Measurements from ENCODE around the gene MMS19.

The MMS19 gene

GRCh38 chr10:97525086-97525485 is 26.9 kb upstream of the MMS19 start:
- H3K4me3 ChIP-seq (ENCODE audit: low read depth, low read length): no peak overlapping the region
- no peak overlapping the region for H3K9ac ChIP-seq (ENCODE audit: low read length)
- H3K27ac ChIP-seq (ENCODE audit: low read depth, low read length): no peak overlapping the region
- H3K36me3 ChIP-seq (ENCODE audit: control insufficient read depth, insufficient read depth, low read length): no peaks in the 10 kb centered on the region
- H3K9me3 ChIP-seq (ENCODE audit: control insufficient read depth, insufficient read depth, low read depth, low read length): peaks cover 6% of the 10 kb centered on the region
- peaks cover 16% of the 10 kb centered on the region for H3K4me1 ChIP-seq (ENCODE audit: control insufficient read depth, insufficient read depth, low read length)
- H3K27me3 ChIP-seq (ENCODE audit: control insufficient read depth, insufficient read depth, low read length): no peaks in the 10 kb centered on the region

- Histone ChIP-seq H3K4me1 (ENCODE audit: control insufficient read depth, insufficient read depth, low read length) (peaks cover 31% of the 10 kb centered on the region), H3K27ac (ENCODE audit: low read depth, low read length) (no peak overlapping the region), H3K9me3 (ENCODE audit: control insufficient read depth, insufficient read depth, low read depth, low read length) (no peaks in the 10 kb centered on the region), H3K36me3 (ENCODE audit: control insufficient read depth, insufficient read depth, low read length) (no peaks in the 10 kb centered on the region), H3K4me3 (ENCODE audit: low read depth, low read length) (no peak overlapping the region), H3K9ac (ENCODE audit: low read length) (no peak overlapping the region), H3K27me3 (ENCODE audit: control insufficient read depth, insufficient read depth, low read length) (no peaks in the 10 kb centered on the region)
These were observed 24.7 kb upstream of the MMS19 start for GRCh38 chr10:97522937-97523336.

GRCh38 chr10:97522071-97522470 is 23.8 kb upstream of the MMS19 start:
- no peaks in the 10 kb centered on the region for H3K9me3 ChIP-seq (ENCODE audit: control insufficient read depth, insufficient read depth, low read depth, low read length)
- H3K4me1 ChIP-seq (ENCODE audit: control insufficient read depth, insufficient read depth, low read length): peaks cover 39% of the 10 kb centered on the region

GRCh38 chr10:97520978-97521761 is 22.9 kb upstream of the MMS19 start:
- no peak overlapping the region for H3K4me3 ChIP-seq (ENCODE audit: low read depth, low read length)
- no peaks in the 10 kb centered on the region for H3K36me3 ChIP-seq (ENCODE audit: control insufficient read depth, insufficient read depth, low read length)
- no peaks in the 10 kb centered on the region for H3K9me3 ChIP-seq (ENCODE audit: control insufficient read depth, insufficient read depth, low read depth, low read length)
- H3K27ac ChIP-seq (ENCODE audit: low read depth, low read length): peak overlapping the region; percentile 14
- H3K27me3 ChIP-seq (ENCODE audit: control insufficient read depth, insufficient read depth, low read length): no peaks in the 10 kb centered on the region
- no peak overlapping the region for H3K9ac ChIP-seq (ENCODE audit: low read length)
- H3K4me1 ChIP-seq (ENCODE audit: control insufficient read depth, insufficient read depth, low read length): peaks cover 39% of the 10 kb centered on the region

More at GRCh38 chr10:97522071-97522470, 23.8 kb upstream of the MMS19 start:
- Histone ChIP-seq H3K27ac (ENCODE audit: low read depth, low read length) (no peak overlapping the region), H3K4me3 (ENCODE audit: low read depth, low read length) (no peak overlapping the region), H3K27me3 (ENCODE audit: control insufficient read depth, insufficient read depth, low read length) (no peaks in the 10 kb centered on the region), H3K36me3 (ENCODE audit: control insufficient read depth, insufficient read depth, low read length) (no peaks in the 10 kb centered on the region), H3K9ac (ENCODE audit: low read length) (no peak overlapping the region)

- Histone ChIP-seq H3K4me1 (ENCODE audit: control insufficient read depth, insufficient read depth, low read length) (peaks cover 39% of the 10 kb centered on the region), H3K9me3 (ENCODE audit: control insufficient read depth, insufficient read depth, low read depth, low read length) (no peaks in the 10 kb centered on the region), H3K36me3 (ENCODE audit: control insufficient read depth, insufficient read depth, low read length) (no peaks in the 10 kb centered on the region), H3K27me3 (ENCODE audit: control insufficient read depth, insufficient read depth, low read length) (no peaks in the 10 kb centered on the region), H3K9ac (ENCODE audit: low read length) (no peak overlapping the region), H3K4me3 (ENCODE audit: low read depth, low read length) (no peak overlapping the region), H3K27ac (ENCODE audit: low read depth, low read length) (peak overlapping the region; percentile 14; the same call in 1 of the 2 replicates)
These were observed 22.3 kb upstream of the MMS19 start for GRCh38 chr10:97520520-97520919.

- no peak overlapping the region for H3K27ac ChIP-seq (ENCODE audit: low read depth, low read length)
- H3K9ac ChIP-seq (ENCODE audit: low read length): no peak overlapping the region
- H3K27me3 ChIP-seq (ENCODE audit: control insufficient read depth, insufficient read depth, low read length): no peaks in the 10 kb centered on the region
- no peaks in the 10 kb centered on the region for H3K9me3 ChIP-seq (ENCODE audit: control insufficient read depth, insufficient read depth, low read depth, low read length)
- peaks cover 41% of the 10 kb centered on the region for H3K4me1 ChIP-seq (ENCODE audit: control insufficient read depth, insufficient read depth, low read length)
- no peaks in the 10 kb centered on the region for H3K36me3 ChIP-seq (ENCODE audit: control insufficient read depth, insufficient read depth, low read length)
- no peak overlapping the region for H3K4me3 ChIP-seq (ENCODE audit: low read depth, low read length)
These were observed 21.1 kb upstream of the MMS19 start for GRCh38 chr10:97519342-97519741.

GRCh38 chr10:97518301-97519043 is 20.2 kb upstream of the MMS19 start:
- H3K9me3 ChIP-seq (ENCODE audit: control insufficient read depth, insufficient read depth, low read depth, low read length): no peaks in the 10 kb centered on the region
- no peaks in the 10 kb centered on the region for H3K36me3 ChIP-seq (ENCODE audit: control insufficient read depth, insufficient read depth, low read length)
- H3K27me3 ChIP-seq (ENCODE audit: control insufficient read depth, insufficient read depth, low read length): no peaks in the 10 kb centered on the region
- H3K4me3 ChIP-seq (ENCODE audit: low read depth, low read length): no peak overlapping the region
- H3K9ac ChIP-seq (ENCODE audit: low read length): peak overlapping the region; percentile 12
- H3K27ac ChIP-seq (ENCODE audit: low read depth, low read length): no peak overlapping the region
- peaks cover 41% of the 10 kb centered on the region for H3K4me1 ChIP-seq (ENCODE audit: control insufficient read depth, insufficient read depth, low read length)

- Histone ChIP-seq H3K9me3 (ENCODE audit: control insufficient read depth, insufficient read depth, low read depth, low read length) (no peaks in the 10 kb centered on the region), H3K4me3 (ENCODE audit: low read depth, low read length) (no peak overlapping the region), H3K9ac (ENCODE audit: low read length) (peak overlapping the region; percentile 12), H3K4me1 (ENCODE audit: control insufficient read depth, insufficient read depth, low read length) (peaks cover 43% of the 10 kb centered on the region), H3K27me3 (ENCODE audit: control insufficient read depth, insufficient read depth, low read length) (no peaks in the 10 kb centered on the region), H3K36me3 (ENCODE audit: control insufficient read depth, insufficient read depth, low read length) (no peaks in the 10 kb centered on the region), H3K27ac (ENCODE audit: low read depth, low read length) (peak overlapping the region; percentile 63; the same call in 1 of the 2 replicates)
These were observed 19.6 kb upstream of the MMS19 start for GRCh38 chr10:97517778-97518300.

GRCh38 chr10:97517096-97517750 is 19.0 kb upstream of the MMS19 start:
- no peaks in the 10 kb centered on the region for H3K36me3 ChIP-seq (ENCODE audit: control insufficient read depth, insufficient read depth, low read length)
- H3K4me1 ChIP-seq (ENCODE audit: control insufficient read depth, insufficient read depth, low read length): peaks cover 43% of the 10 kb centered on the region
- H3K27me3 ChIP-seq (ENCODE audit: control insufficient read depth, insufficient read depth, low read length): no peaks in the 10 kb centered on the region
- no peak overlapping the region for H3K4me3 ChIP-seq (ENCODE audit: low read depth, low read length)
- no peak overlapping the region for H3K9ac ChIP-seq (ENCODE audit: low read length)
- no peaks in the 10 kb centered on the region for H3K9me3 ChIP-seq (ENCODE audit: control insufficient read depth, insufficient read depth, low read depth, low read length)
- peak overlapping the region; percentile 63; the same call in 1 of the 2 replicates for H3K27ac ChIP-seq (ENCODE audit: low read depth, low read length)

GRCh38 chr10:97515271-97515978 is 17.2 kb upstream of the MMS19 start:
- no peaks in the 10 kb centered on the region for H3K9me3 ChIP-seq (ENCODE audit: control insufficient read depth, insufficient read depth, low read depth, low read length)
- H3K4me3 ChIP-seq (ENCODE audit: low read depth, low read length): no peak overlapping the region
- no peak overlapping the region for H3K9ac ChIP-seq (ENCODE audit: low read length)
- H3K27me3 ChIP-seq (ENCODE audit: control insufficient read depth, insufficient read depth, low read length): no peaks in the 10 kb centered on the region
- peaks cover 30% of the 10 kb centered on the region for H3K4me1 ChIP-seq (ENCODE audit: control insufficient read depth, insufficient read depth, low read length)
- H3K36me3 ChIP-seq (ENCODE audit: control insufficient read depth, insufficient read depth, low read length): no peaks in the 10 kb centered on the region
- H3K27ac ChIP-seq (ENCODE audit: low read depth, low read length): no peak overlapping the region

Data from HUES6 (cell line).